ENCODE data around the gene XPC.

XPC gene

GRCh38 chr3:14169435-14169834 lies 9.0 kb downstream of the XPC start:
- TF ChIP-seq CTCF (IDR thresholded peaks at IDR 0.05; ENCODE audit: borderline replicate concordance, extremely low read depth, low read length, poor library complexity, severe bottlenecking) (no peak), EZH2 (IDR thresholded peaks at IDR 0.05; ENCODE audit: borderline replicate concordance, low read depth, low read length, severe bottlenecking) (no peak)
- no peak overlapping the region for H3K27ac ChIP-seq (ENCODE audit: low read length)
- H3K9ac ChIP-seq (ENCODE audit: low read depth, low read length), result no peak overlapping the region
- H3K36me3 ChIP-seq (ENCODE audit: insufficient read depth, low read length), result peaks cover 82% of the 10 kb centered on the region
- no peaks in the 10 kb centered on the region for H3K9me3 ChIP-seq (ENCODE audit: insufficient read depth, low read length, severe bottlenecking)
- peaks cover 2% of the 10 kb centered on the region; the same call in 1 of the 2 replicates for H3K79me2 ChIP-seq (ENCODE audit: insufficient read depth, low read length)
- H3K4me1 ChIP-seq (ENCODE audit: insufficient read depth, low read length), result peaks cover 4% of the 10 kb centered on the region
- no peak overlapping the region for H3K4me2 ChIP-seq (ENCODE audit: insufficient read depth, low read length)
- no peak overlapping the region for H2AFZ ChIP-seq (ENCODE audit: low read depth, low read length)
- ATAC-seq (ENCODE audit: insufficient read depth, low read depth) (no peak), DNase-seq (no peak)
- H3K27me3 ChIP-seq (ENCODE audit: insufficient read depth, low read length, poor library complexity), result no peaks in the 10 kb centered on the region
- H3K4me3 ChIP-seq (ENCODE audit: low read depth in 1 of 2, low read length in 2 of 2), result no peak overlapping the region
- H4K20me1 ChIP-seq (ENCODE audit: insufficient read depth, low read length), result peaks cover 7% of the 10 kb centered on the region; the same call in 1 of the 2 replicates

GRCh38 chr3:14166877-14167603 lies 11.4 kb downstream of the XPC start:
- ATAC-seq (ENCODE audit: insufficient read depth, low read depth) (no peak), DNase-seq (no peak)
- H3K27ac ChIP-seq (ENCODE audit: low read length), result no peak overlapping the region
- H2AFZ ChIP-seq (ENCODE audit: low read depth, low read length), result no peak overlapping the region
- H3K4me3 ChIP-seq (ENCODE audit: low read depth in 1 of 2, low read length in 2 of 2), result no peak overlapping the region
- H4K20me1 ChIP-seq (ENCODE audit: insufficient read depth, low read length), result no peaks in the 10 kb centered on the region
- H3K79me2 ChIP-seq (ENCODE audit: insufficient read depth, low read length), result no peaks in the 10 kb centered on the region
- H3K9ac ChIP-seq (ENCODE audit: low read depth, low read length), result no peak overlapping the region
- H3K27me3 ChIP-seq (ENCODE audit: insufficient read depth, low read length, poor library complexity), result no peaks in the 10 kb centered on the region
- no peaks in the 10 kb centered on the region for H3K4me1 ChIP-seq (ENCODE audit: insufficient read depth, low read length)
- TF ChIP-seq EZH2 (IDR thresholded peaks at IDR 0.05; ENCODE audit: borderline replicate concordance, low read depth, low read length, severe bottlenecking) (no peak), CTCF (IDR thresholded peaks at IDR 0.05; ENCODE audit: borderline replicate concordance, extremely low read depth, low read length, poor library complexity, severe bottlenecking) (no peak)
- peaks cover 96% of the 10 kb centered on the region for H3K36me3 ChIP-seq (ENCODE audit: insufficient read depth, low read length)
- H3K9me3 ChIP-seq (ENCODE audit: insufficient read depth, low read length, severe bottlenecking), result no peaks in the 10 kb centered on the region
- no peak overlapping the region for H3K4me2 ChIP-seq (ENCODE audit: insufficient read depth, low read length)

GRCh38 chr3:14162178-14162577 lies 16.2 kb downstream of the XPC start:
- H3K79me2 ChIP-seq (ENCODE audit: insufficient read depth, low read length), result no peaks in the 10 kb centered on the region

More at GRCh38 chr3:14162178-14162577, 16.2 kb downstream of the XPC start:
- Histone ChIP-seq H3K4me1 (ENCODE audit: insufficient read depth, low read length) (no peaks in the 10 kb centered on the region), H3K9me3 (ENCODE audit: insufficient read depth, low read length, severe bottlenecking) (peaks cover 7% of the 10 kb centered on the region), H3K36me3 (ENCODE audit: insufficient read depth, low read length) (peaks cover 98% of the 10 kb centered on the region), H3K9ac (ENCODE audit: low read depth, low read length) (no peak overlapping the region), H3K4me2 (ENCODE audit: insufficient read depth, low read length) (no peak overlapping the region), H3K4me3 (ENCODE audit: low read depth in 1 of 2, low read length in 2 of 2) (no peak overlapping the region), H3K27ac (ENCODE audit: low read length) (no peak overlapping the region), H2AFZ (ENCODE audit: low read depth, low read length) (no peak overlapping the region), H3K27me3 (ENCODE audit: insufficient read depth, low read length, poor library complexity) (no peaks in the 10 kb centered on the region), H4K20me1 (ENCODE audit: insufficient read depth, low read length) (no peaks in the 10 kb centered on the region)
- no peak for DNase-seq
- no peak for TF ChIP-seq CTCF (IDR thresholded peaks at IDR 0.05; ENCODE audit: borderline replicate concordance, extremely low read depth, low read length, poor library complexity, severe bottlenecking)
- no peak for TF ChIP-seq EZH2 (IDR thresholded peaks at IDR 0.05; ENCODE audit: borderline replicate concordance, low read depth, low read length, severe bottlenecking)
- ATAC-seq (ENCODE audit: insufficient read depth, low read depth), result no peak

All from DND-41 (cell line).